Renal pelvis (tissue), 4 donors: ENCODE data around the gene TRIM14. TPM values are rescaled to one million over a fixed set of nuclear protein-coding genes. Genes with fewer than 3 reads are reported as not detected.
"Not testable (repeated sequence)": the region's sequence is repeated elsewhere in the genome, so short reads cannot be mapped to it uniquely, and the experiment has no call there.

Experiments
- DNase-seq: peaks from one replicate; pipeline ENCODE4 v3.0.0-alpha.2; 2013
- polyA plus RNA-seq, 3 donors: library from polyadenylated mRNA; unstranded; fragments of 120-200 nt; gene quantifications; one replicate each; pipeline ENCODE4 v1.2.1, GENCODE V29; 2013; ENCODE audit not compliant: insufficient read length in 3 of 3

TRIM14 gene
- polyA plus RNA-seq, 3 donors: 5.2 to 7.2 (median 6.9) TPM

GRCh38 chr9:98117984-98118639, 910 bp downstream of the TRIM14 start:
- DNase-seq: no peak

GRCh38 chr9:98117097-98117496, 1.9 kb downstream of the TRIM14 start:
- not testable (repeated sequence) for DNase-seq

DNA sequence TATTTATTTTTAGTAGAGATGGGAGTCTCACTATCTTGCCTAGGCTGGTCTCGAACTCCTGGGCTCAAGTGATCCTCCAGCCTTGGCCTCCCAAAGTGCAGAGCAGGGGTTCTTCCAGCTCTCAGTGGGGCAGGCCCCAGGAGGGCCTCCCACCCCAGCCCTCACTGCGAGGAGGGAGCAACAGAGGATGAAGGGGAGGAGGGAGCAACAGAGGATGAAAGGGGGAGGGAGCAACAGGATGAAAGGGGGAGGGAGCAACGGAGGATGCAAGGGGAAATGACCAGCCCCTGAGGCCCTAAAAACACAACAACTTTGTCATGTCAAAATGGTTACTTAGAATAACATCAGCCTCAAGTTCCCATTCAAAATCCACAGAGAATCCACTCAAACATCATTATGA, 10.0 kb downstream of the TRIM14 start:
- DNase-seq: no peak

DNA sequence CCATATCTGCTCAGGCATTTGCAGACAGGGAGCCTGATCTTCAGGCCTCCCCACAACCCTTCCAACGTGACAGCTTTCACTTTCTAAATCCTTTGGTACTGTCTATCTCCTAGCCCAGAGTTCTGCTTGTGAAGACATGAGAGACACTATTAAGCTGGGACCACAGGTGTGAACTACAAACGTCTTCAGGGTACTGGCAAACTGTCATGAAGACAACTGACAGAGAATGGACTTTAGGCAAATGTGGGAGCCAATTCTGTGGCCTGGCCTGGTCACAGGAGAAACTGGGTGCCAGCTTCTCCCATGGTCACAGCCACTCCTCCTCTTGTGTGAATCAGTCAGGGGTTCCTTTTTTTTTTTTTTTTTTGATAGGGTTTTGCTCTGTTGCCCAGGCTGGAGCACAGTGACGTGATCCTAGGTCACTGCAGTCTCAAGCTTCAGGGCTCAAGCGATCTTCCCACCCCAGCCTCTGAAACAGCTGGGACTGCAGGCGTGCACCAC, 10.4 kb downstream of the TRIM14 start:
- no peak for DNase-seq

DNA sequence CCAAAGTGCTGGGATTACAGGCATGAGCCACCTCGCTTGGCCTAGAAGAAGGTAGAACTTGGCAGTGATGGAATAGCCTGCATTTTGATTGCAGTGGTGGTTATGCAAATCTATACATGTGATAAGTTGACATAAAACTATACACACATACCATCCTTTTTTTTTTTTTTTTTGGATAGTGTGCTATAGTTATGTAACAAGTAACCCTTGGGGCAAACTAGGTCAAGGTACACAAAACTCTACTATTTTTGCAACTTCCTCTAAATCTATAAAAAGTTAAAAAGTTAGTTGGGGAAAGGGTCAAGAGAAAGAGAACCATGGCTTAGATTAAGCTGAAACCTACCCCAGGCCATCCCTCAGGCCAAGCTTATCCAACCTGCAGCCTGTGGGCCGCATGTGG, 11.1 kb downstream of the TRIM14 start:
- DNase-seq: no peak

- DNase-seq: no peak
These were observed 14.0 kb downstream of the TRIM14 start for GRCh38 chr9:98105006-98105405.

- DNase-seq: no peak
These were observed 14.6 kb downstream of the TRIM14 start for GRCh38 chr9:98104445-98104881.

- no peak for DNase-seq
These were observed 17.2 kb downstream of the TRIM14 start for GRCh38 chr9:98101868-98102273.

- no peak for DNase-seq
These were observed 17.6 kb downstream of the TRIM14 start for GRCh38 chr9:98101416-98101815.

- no peak for DNase-seq
These were observed 18.6 kb downstream of the TRIM14 start for GRCh38 chr9:98100456-98100855.

GRCh38 chr9:98099898-98100297, 19.1 kb downstream of the TRIM14 start:
- no peak for DNase-seq

- DNase-seq: no peak
These were observed 19.7 kb downstream of the TRIM14 start for GRCh38 chr9:98099346-98099745.

DNA sequence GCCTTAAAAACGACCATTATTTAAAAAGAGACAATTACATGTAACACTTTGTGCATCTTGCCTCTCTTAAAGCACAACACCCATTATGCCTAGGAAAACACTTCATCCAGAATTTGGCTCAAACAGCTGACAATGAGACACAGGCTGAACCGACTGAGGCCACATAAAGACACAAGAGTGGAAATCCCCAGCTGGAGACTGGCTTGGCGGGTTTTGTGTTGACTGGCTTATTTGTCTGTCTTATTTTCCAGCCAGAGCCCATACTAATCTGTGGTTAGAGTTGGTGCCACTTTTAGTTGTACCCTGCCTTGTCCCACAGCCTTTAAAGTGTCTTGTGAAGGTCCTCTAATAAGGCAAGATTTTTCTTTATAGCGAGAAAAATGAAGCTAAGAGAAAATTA, 21.2 kb downstream of the TRIM14 start:
- no peak for DNase-seq

- DNase-seq: no peak
These were observed 22.9 kb downstream of the TRIM14 start for GRCh38 chr9:98096091-98096490.

GRCh38 chr9:98095401-98095800, 23.6 kb downstream of the TRIM14 start:
- no peak for DNase-seq

DNA sequence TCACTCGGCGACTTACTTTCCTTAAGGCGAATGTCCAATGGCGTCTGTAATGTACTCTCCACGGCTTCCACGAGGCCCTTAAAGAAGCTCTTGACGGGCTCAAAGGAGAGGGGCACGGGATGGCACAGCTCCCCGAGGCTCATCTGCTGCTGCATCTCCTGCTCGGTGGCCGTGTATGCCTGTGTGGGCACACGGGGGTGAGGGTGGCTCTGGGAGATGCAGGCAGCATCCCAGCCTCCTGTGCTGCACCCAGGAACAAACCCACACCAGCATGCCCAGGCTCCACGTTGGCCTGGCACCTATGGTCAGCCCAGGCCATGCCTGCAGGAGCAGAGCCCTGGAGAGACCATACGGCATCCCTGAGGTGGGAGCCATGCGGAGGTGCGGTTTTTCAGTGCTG, 24.2 kb downstream of the TRIM14 start:
- DNase-seq: no peak

DNA sequence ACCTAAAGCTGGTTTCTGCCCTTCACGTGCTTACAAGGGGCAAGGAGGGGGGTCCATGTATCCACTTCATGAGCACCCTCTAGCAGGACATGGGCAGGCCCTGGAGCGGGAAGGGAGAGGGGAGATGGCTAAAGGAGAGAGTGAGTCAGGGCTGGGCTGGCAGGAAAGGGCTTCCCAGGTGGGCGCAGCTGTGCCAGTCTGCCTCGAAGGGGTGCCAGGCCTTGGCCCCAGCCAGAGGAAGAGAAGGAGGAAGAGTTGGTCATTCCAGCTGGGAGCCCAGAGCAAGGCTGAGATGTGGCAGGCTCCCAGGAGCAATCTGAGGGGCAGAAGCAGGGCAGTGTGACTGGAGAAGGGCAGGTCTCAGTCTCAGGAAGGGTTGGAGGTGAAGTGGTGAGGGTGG, 24.7 kb downstream of the TRIM14 start:
- no peak for DNase-seq

DNA sequence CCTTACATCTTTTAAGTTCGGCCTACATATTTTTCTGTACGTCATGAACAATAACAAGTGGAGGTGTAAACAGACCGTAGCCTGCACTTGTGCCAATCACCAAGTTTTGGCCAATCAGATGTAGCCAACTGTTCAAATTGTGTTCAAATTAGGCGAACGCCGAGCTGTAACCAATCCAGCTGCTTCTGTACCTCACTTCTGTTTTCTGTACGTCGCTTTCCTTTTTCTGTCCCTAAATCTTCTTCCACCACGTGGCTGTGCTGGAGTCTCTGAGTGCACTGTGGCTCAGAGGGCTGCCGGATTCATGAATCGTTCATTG, 26.4 kb downstream of the TRIM14 start:
- DNase-seq: no peak

DNA sequence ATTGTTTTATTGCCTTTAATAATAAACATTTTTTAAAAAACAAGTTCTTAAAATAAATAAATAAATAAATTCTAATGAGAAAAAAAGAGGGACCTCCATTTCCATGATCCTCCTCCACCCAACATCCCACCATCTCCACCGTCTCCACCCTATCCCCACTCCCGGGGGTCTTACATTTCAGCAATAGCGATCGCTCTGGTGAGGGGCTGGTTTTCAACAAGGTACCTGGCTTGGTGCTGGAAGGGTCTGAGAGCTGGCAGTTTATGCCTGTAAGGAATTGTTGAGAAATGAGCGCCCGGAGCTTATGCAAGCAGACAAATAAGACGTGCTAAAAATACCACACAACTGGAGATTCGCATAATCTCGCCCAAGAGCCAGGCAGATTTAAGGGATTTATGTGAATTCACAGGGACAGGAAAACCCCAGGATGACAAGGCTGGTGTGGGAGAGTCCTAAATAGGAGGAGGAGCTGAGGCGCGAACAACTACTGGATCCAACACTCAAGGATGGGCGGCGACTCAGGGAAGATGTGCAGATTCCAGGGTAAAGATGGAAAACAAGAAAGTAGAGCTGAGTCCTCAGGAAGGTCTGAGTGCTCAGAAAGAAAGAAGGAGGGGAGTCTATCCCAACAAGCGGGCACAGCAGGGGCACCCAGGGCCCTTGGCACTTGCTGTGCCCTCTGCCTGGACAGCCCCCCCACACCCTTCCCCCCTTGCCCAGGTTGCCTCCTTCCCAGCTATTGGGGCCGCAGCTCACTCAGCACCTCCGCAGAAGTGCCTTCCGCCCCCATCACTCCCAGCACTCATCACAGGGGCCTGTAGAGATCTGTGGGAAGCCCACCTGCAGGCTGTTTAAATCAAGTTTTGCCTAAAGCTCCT, 27.0 kb downstream of the TRIM14 start:
- no peak for DNase-seq

GRCh38 chr9:98090674-98091073, 28.3 kb downstream of the TRIM14 start:
- DNase-seq: not testable (repeated sequence)

GRCh38 chr9:98087420-98088354, 31.3 kb downstream of the TRIM14 start:
- DNase-seq: peak; percentile 70

DNA sequence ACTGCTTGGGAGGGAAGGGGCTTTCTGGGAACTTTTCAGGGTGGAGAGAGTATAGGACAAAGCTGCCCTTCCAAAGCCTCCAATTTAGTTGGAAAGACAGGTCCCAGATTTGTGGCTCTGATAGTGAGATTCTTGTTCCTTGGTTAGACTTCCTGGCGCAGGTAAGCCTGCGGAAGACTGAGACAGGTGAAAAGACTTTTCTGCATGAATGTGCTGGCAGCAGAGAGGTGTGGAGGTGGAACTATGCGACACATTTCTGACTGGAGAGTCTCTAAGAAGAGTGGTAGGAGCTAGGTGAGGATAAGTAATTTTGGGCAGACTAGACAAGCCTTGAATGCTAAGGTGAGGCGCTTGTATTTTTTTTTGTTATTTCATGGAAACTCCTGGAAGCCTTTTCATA, 32.6 kb downstream of the TRIM14 start:
- DNase-seq: no peak
